Suprapubic skin (tissue), 3 donors: ENCODE measurements around the gene KLHL1.

ENCODE experiments used
- POLR2AphosphoS5 ChIP-seq, 3 donors: sonication (generic); formaldehyde crosslinking; IDR thresholded peaks; one replicate each; pipeline ENCODE4 v1.6.1; 2017; ENCODE audit warnings: antibody characterized with exemption in 3 of 3
- TF ChIP-seq, protein P1 (sequence below), 2 donors: fragments of 200-600 bp in 1 of 2; fragments of 450-650 bp in 1 of 2; sonication (generic) in 1 of 2; IDR thresholded peaks; one replicate each; pipeline ENCODE4 v1.5.1; 2016 to 2019; ENCODE audit warnings: antibody characterized with exemption in 2 of 2, mild to moderate bottlenecking in 1 of 2, moderate library complexity in 1 of 2

DNA sequence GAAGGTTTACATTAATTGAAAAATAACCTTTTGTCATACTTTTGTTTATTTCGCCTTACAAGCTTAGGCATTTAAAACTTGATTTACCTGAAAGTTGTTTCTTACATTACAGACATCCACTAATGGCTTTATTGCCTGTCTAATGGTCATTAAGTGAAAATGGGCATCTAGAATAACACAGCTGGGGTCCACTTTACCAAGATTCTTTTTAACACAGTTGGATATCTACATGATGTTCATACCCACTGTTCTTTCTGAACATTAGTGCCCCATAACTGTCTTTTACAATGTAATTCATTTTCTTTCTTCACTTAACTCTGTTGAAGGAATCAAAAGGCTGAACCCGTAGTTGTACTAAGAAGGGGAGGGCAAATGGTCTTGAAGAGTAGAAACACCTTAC, 19.8 kb upstream of the KLHL1 start:
- TF ChIP-seq, protein P1, sequence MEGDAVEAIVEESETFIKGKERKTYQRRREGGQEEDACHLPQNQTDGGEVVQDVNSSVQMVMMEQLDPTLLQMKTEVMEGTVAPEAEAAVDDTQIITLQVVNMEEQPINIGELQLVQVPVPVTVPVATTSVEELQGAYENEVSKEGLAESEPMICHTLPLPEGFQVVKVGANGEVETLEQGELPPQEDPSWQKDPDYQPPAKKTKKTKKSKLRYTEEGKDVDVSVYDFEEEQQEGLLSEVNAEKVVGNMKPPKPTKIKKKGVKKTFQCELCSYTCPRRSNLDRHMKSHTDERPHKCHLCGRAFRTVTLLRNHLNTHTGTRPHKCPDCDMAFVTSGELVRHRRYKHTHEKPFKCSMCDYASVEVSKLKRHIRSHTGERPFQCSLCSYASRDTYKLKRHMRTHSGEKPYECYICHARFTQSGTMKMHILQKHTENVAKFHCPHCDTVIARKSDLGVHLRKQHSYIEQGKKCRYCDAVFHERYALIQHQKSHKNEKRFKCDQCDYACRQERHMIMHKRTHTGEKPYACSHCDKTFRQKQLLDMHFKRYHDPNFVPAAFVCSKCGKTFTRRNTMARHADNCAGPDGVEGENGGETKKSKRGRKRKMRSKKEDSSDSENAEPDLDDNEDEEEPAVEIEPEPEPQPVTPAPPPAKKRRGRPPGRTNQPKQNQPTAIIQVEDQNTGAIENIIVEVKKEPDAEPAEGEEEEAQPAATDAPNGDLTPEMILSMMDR (IDR thresholded peaks at IDR 0.05) = no peak
- no peak for TF ChIP-seq POLR2AphosphoS5 (IDR thresholded peaks at IDR 0.05)
